K562 (cell line): Measurements from ENCODE around the gene MSH3. TPM values are rescaled to one million over a fixed set of nuclear protein-coding genes. Genes with fewer than 3 reads are reported as not detected.

Experiments used
- ATAC-seq: fragments of 200-7000 bp; cut with Tn5 transposase; 3 replicates; pipeline ENCODE4 v1.9.1; 2020; ENCODE audit warnings: moderate library complexity
- BruUV-seq: library from RNA; stranded (reverse); fragments of 400-500 nt; replicated peaks from 2 replicates; lab custom pipeline; 2021; lab: Mats Ljungman, UMichigan
- CTCF ChIA-PET: fragments of 300-600 bp; formaldehyde crosslinking; extraction: SDS; loops from one replicate; lab custom pipeline; 2021; ENCODE audit warnings: low intra/inter-chr PET ratio; lab: Yijun Ruan, JAX
- POLR2A ChIA-PET: fragments of 300-600, 350-650 bp; sonication (Branson Sonifier 250); formaldehyde crosslinking; extraction: SDS; loops from one replicate; lab custom pipeline; 2021; ENCODE audit warnings: antibody characterized with exemption, inconsistent platforms; lab: Yijun Ruan, JAX
- DNase-seq, 4 experiments: peaks; one replicate each; pipeline versions ENCODE4 v3.0.0 to v3.0.0-alpha.2; 2011 to 2018; ENCODE audit warnings: low spot score in 3 of 4, mixed read lengths in 3 of 4; ENCODE audit errors: extremely low read depth in 1 of 4
- FAIRE-seq: peaks from 2 replicates; lab custom pipeline; 2011; peaks lifted over from hg19 to GRCh38; lab: Jason Lieb, UNC
- H2AFZ ChIP-seq: 2 replicates; pipeline ENCODE4 v1.6.0; 2011; ENCODE audit warnings: low read depth, low read length, control low read depth, inconsistent platforms
- H3K27ac ChIP-seq: fragments of 200-600 bp; 3 replicates; pipeline ENCODE4 v1.8.0; 2011; ENCODE audit warnings: low read depth, mild to moderate bottlenecking, control low read depth, inconsistent platforms, low read length, moderate library complexity, mixed read lengths; ENCODE audit errors: extremely low read depth
- H3K27me3 ChIP-seq, 2 experiments: fragments of 300-600 bp in 1 of 2; 2 replicates in 1 of 2; 3 replicates in 1 of 2; pipeline versions ENCODE4 v1.6.0 to v1.8.0; 2011; ENCODE audit warnings: inconsistent platforms in 2 of 2, low read length in 2 of 2, mild to moderate bottlenecking in 1 of 2, mixed read lengths in 1 of 2, moderate library complexity in 1 of 2; ENCODE audit not compliant: control insufficient read depth in 2 of 2, insufficient read depth in 2 of 2
- H3K36me3 ChIP-seq: fragments of 300-600 bp; 3 replicates; pipeline ENCODE4 v1.8.0; 2011; ENCODE audit warnings: mild to moderate bottlenecking, low read length, inconsistent platforms; ENCODE audit not compliant: control insufficient read depth, insufficient read depth
- H3K4me1 ChIP-seq, 2 experiments: fragments of 200-600 bp in 1 of 2; replicated peaks in 1 of 2; 2 replicates in 1 of 2; 3 replicates in 1 of 2; pipeline versions ENCODE4 v1.5.1 to v1.8.0; 2011; ENCODE audit warnings: inconsistent platforms in 2 of 2, low read length in 2 of 2, mild to moderate bottlenecking in 1 of 2, mixed read lengths in 1 of 2, moderate library complexity in 1 of 2; ENCODE audit not compliant: control insufficient read depth in 2 of 2, insufficient read depth in 2 of 2
- H3K4me2 ChIP-seq: 2 replicates; pipeline ENCODE4 v1.6.1; 2011; ENCODE audit warnings: low read length, control low read depth, inconsistent platforms, mixed read lengths; ENCODE audit not compliant: insufficient read depth
- H3K4me3 ChIP-seq: fragments of 200-600 bp; sonication (generic), shearing (Covaris generic); 2 replicates; pipeline ENCODE4 v1.5.1; 2016; ENCODE audit warnings: control low read depth, inconsistent platforms
- H3K79me2 ChIP-seq: fragments of 200-600 bp; 3 replicates; pipeline ENCODE4 v1.8.0; 2011; ENCODE audit warnings: low read length, inconsistent platforms; ENCODE audit not compliant: control insufficient read depth, insufficient read depth
- H3K9ac ChIP-seq, 2 experiments: 2 replicates each; pipeline versions ENCODE4 v1.6.0 to v1.6.1; 2011; ENCODE audit warnings: low read depth in 2 of 2, low read length in 2 of 2, control low read depth in 1 of 2, inconsistent platforms in 1 of 2, mild to moderate bottlenecking in 1 of 2, mixed read lengths in 1 of 2; ENCODE audit not compliant: insufficient read depth in 1 of 2
- H3K9me1 ChIP-seq: one replicate; pipeline ENCODE4 v1.6.0; 2011; ENCODE audit warnings: inconsistent platforms, mild to moderate bottlenecking, low read length, moderate library complexity; ENCODE audit not compliant: control insufficient read depth, insufficient read depth
- H3K9me3 ChIP-seq: replicated peaks from 2 replicates; pipeline ENCODE4 v1.5.1; 2011; ENCODE audit warnings: low read depth, low read length, inconsistent platforms; ENCODE audit not compliant: control insufficient read depth, insufficient read depth
- H4K20me1 ChIP-seq: replicated peaks from 2 replicates; pipeline ENCODE4 v1.6.1; 2011; ENCODE audit warnings: low read length, inconsistent platforms, mixed read lengths; ENCODE audit not compliant: control insufficient read depth, insufficient read depth
- GABPA ChIP-seq: fragments of 200-800 bp; sonication (Bioruptor generic); conservative IDR thresholded peaks from 2 replicates; pipeline ENCODE4 v1.6.1; 2016; ENCODE audit warnings: low read depth, missing genetic modification characterization, missing compliant biosample characterization
- HEY1 ChIP-seq: fragments of 250-450 bp; sonication (Bioruptor Pico); IDR thresholded peaks from 2 replicates; pipeline ENCODE4 v1.5.0; 2020; ENCODE audit warnings: mild to moderate bottlenecking, moderate library complexity, borderline replicate concordance
- NR0B1 ChIP-seq: fragments of 450-650 bp; IDR thresholded peaks from one replicate; pipeline ENCODE4 v1.6.1; 2018; ENCODE audit warnings: mild to moderate bottlenecking, moderate library complexity; ENCODE audit not compliant: partially characterized antibody
- SMARCA4 ChIP-seq: fragments of 450-650 bp; IDR thresholded peaks from 2 replicates; pipeline ENCODE4 v1.6.1; 2016
- SPI1 ChIP-seq: IDR thresholded peaks from 2 replicates; pipeline ENCODE4 v1.6.1; 2011; ENCODE audit warnings: low read depth, low read length, control low read depth, borderline replicate concordance
- WGBS: fragments of 100-300 bp; shearing (Covaris generic); methylation state at CpG from one replicate; pipeline ENCODE4 v1.1.6; 2016; ENCODE audit warnings: low coverage, mixed read lengths; ENCODE audit not compliant: insufficient coverage; ENCODE audit errors: missing lambda C conversion rate; 5-methylcytosine and 5-hydroxymethylcytosine counted together
- in situ Hi-C: fragments of 300-500 bp; cut with MboI; formaldehyde crosslinking; loops from 4 replicates; pipeline ENCODE4 v1.15.0; 2018; ENCODE audit warnings: inconsistent platforms, mixed read lengths
- intact Hi-C: fragments of 100-400 bp; cut with micrococcal nuclease; formaldehyde crosslinking; loops from 2 replicates; pipeline ENCODE4 v1.14.2; 2022
- polyA plus RNA-seq, 8 experiments: library from polyadenylated mRNA; depleted of rRNA in 4 of 8; stranded (reverse) in 5 of 8; unstranded in 3 of 8; fragments of >200 nt; fragmentation: Nextera tagmentation in 2 of 8; fragmentation: Illumina TruSeq in 1 of 8; extraction: Ambion mirVana in 2 of 8; extraction: Trizol in 1 of 8; gene quantifications; 2 replicates each; pipeline versions ENCODE4 v1.2.1 to v1.2.3, GENCODE V29; 2011 to 2014; ENCODE audit warnings: inconsistent platforms in 1 of 8, missing spikeins in 1 of 8
- total RNA-seq, 7 experiments: library from RNA; depleted of rRNA in 6 of 7; stranded (reverse); fragments of >200 nt in 6 of 7; fragmentation: Illumina TruSeq in 2 of 7; extraction: Trizol in 2 of 7; gene quantifications; 2 replicates each; pipeline versions ENCODE4 v1.2.1 to v1.2.3, GENCODE V29; 2011 to 2021; ENCODE audit warnings: low replicate concordance in 1 of 7

Gene MSH3
- total and polyA plus RNA-seq, 9 of the 15 experiments (the other 6 are each of a cell fraction or from before 2014, with no cell fraction given): 3.9 to 17.2 (median 13.2) TPM

GRCh38 chr5:80736730-80737129, 82.3 kb downstream of the MSH3 start:
- H4K20me1 ChIP-seq: no peaks in the 10 kb centered on the region
- no peak for DNase-seq

More at GRCh38 chr5:80736730-80737129, 82.3 kb downstream of the MSH3 start:
- Histone ChIP-seq H3K4me2 (no peak overlapping the region), H3K9me3 (no peaks in the 10 kb centered on the region), H3K9ac (no peak overlapping the region), H2AFZ (no peak overlapping the region), H3K27me3 (no peaks in the 10 kb centered on the region), H3K9me1 (no peaks in the 10 kb centered on the region), H3K4me3 (no peak overlapping the region), H3K79me2 (no peaks in the 10 kb centered on the region), H3K27ac (no peak overlapping the region), H3K36me3 (peaks cover 9% of the 10 kb centered on the region; the same call in 1 of the 3 replicates), H3K4me1 (no peaks in the 10 kb centered on the region)
- ChIA-PET POLR2A (interaction anchor here (0.6 to 1.0 kb wide), 2 partner anchors 36 to 384 kb away, joined by 3 read pairs; no protein-coding TSS in a partner anchor), CTCF (no interaction called here)
- intact Hi-C loops: no loop called here
- WGBS: 74% methylated on average over 4 of the region's 4 CpGs
- in situ Hi-C loops: no loop called here
- ATAC-seq (no peak), FAIRE-seq (no peak)
- TF ChIP-seq GABPA (tag) (no peak), SMARCA4 (no peak), HEY1 (CRISPR knock-in tag) (no peak), SPI1 (no peak), NR0B1 (no peak)
- no TSS peak for BruUV-seq
